Skin epidermis (tissue), 12 donors: ENCODE results near the gene ACSF3.

Experiments used
- H3K27ac ChIP-seq, 21 experiments: fragments of 200-600 bp; sonication (generic) in 11 of 21; one replicate each; pipeline ENCODE4 v1.5.0; 2020; ENCODE audit warnings: mild to moderate bottlenecking in 3 of 21, inconsistent platforms in 2 of 21, moderate library complexity in 2 of 21
- H3K4me3 ChIP-seq, 7 experiments: fragments of 200-600 bp; sonication (generic) in 2 of 7; one replicate each; pipeline ENCODE4 v1.5.0; 2020; ENCODE audit warnings: inconsistent platforms in 2 of 7, mild to moderate bottlenecking in 2 of 7, moderate library complexity in 1 of 7

ACSF3 gene

DNA sequence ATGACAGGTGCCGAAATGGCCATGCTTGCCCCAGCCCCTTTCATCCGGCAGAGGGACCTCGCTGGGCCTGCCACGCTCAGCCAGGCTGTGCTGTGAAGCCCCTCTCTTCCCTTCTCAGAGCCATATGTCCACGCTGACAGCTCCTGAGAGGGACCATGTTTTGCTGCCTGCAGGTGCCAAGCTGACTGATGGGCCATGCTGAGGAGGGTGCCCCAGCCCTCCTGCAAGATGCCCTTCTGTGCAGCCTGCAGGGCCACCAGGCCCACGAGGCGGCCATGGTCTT, 44.8 kb downstream of the ACSF3 start:
- H3K4me3 ChIP-seq: no peak overlapping the region
- no peak overlapping the region for H3K27ac ChIP-seq

DNA sequence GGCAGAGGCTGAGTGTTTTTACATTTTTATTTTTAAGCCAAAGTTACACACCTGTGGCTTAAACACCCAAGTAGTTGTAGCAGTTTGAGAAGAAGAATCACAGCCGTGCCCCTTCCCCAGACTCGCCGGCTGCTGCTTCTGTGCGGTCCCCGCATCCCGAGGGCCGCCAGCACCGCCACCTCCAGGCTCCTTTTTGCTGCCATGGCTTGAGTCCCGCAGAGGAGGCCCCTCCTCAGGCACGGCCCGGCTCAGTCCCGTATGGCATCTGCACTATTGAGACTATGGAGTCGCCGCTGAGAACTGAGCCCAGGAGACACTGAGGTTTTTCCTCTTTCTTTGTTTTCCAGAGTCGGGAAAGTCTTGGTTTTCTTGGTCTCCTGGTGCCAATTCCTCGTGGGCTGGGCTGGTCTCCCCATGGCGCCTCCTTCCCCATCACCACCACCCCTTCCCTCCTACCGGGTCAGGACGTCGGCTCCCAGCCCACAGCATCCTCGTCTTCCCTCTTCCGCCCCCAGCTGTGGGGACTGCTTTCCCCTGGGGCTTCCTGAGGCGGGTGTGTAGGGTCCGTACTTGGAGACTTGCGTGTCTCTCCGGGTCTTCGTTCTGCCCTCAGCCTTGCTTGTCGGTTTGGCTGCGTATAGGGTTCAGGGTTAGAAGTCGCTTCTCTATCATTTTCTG, 45.3 kb downstream of the ACSF3 start:
- H3K4me3 ChIP-seq: no peak overlapping the region
- H3K27ac ChIP-seq: no peak overlapping the region

DNA sequence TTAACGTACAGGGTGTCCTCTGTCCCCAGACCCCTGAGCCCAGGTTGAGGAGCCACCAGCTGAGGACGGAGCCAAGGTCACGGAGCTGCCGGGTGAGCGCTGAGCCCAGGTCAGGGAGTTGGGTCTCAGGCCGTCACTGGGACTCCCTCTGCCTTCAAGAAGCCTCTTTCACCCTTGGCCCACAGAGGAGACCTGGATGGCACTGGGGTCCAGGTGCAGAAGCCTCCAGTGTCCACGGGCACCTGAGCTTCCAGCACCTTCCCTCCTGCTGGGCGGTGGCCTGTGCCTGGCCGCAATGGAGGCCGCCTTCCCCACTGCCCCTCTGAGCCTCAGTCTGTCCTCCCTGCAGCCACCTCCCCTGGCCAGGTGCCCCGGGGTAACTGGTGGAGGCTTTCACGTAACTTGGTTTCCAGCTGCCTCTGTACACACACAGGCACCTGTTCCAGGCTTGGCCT, 46.3 kb downstream of the ACSF3 start:
- Histone ChIP-seq H3K27ac (no peak overlapping the region), H3K4me3 (no peak overlapping the region)

DNA sequence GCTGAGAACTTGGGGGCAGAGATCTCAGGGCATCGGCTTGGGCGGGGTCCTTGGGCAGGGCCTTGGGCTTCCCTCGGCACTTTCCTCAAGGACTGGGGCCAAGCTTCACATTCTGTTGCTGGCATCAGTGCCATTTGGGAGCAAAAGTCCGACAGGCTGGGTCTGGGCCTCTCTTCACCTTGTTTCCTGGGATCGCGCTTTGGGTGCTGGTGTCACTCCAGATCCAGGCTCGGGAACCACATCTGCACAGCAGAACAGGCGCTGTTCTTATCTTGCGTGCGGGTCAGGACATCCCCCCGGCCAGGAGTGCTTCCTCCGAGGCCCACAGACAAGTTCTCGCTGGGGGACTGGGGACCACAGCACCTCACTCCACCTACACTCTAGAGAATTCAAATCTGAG, 46.7 kb downstream of the ACSF3 start:
- H3K27ac ChIP-seq: no peak overlapping the region

DNA sequence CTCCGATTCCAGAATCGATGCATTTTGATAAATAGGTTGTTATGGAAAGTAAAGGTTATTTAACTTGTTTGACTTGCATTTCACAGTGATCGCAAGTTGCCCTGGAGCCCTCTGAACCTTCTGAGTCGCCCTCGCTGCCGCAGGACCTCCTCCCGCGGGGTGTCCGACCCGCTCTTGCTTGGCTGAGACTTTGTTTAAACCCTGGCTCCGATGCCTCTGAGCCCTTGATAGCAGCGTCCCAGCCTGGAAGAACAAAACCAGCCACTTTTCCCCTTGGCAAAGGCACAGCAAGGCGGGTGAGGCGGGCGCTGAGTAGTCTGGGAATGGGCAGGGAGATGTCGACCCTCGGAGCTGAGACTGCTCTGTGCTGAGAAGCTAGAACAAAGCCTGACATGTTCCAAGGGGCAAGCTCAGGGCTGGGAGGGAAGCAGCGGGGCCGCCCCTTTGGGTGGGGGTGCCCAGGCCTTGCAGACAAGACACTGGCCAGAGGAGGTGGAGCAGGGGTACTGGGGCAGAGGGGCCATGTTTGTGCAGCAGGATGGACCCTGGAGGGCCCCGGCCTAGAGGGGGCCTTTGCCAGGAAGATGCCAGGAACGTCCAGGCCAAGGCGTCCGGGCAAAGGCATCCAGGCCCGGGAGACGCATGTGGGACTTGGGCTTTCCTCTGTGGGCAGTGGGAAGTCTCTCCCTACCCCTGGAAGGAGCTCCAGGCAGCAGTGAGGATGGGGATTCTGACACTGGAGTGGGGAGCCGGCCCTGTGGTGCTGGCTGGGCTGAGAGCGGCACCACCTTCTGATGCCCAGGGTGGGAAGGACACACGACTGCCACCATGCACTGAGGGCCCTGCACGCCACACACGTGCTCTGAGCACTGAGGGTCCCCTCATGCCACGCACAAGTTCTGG, 47.6 kb downstream of the ACSF3 start:
- H3K4me3 ChIP-seq: no peak overlapping the region

More for the DNA sequence above, 46.7 kb downstream of the ACSF3 start:
- no peak overlapping the region for H3K4me3 ChIP-seq

DNA sequence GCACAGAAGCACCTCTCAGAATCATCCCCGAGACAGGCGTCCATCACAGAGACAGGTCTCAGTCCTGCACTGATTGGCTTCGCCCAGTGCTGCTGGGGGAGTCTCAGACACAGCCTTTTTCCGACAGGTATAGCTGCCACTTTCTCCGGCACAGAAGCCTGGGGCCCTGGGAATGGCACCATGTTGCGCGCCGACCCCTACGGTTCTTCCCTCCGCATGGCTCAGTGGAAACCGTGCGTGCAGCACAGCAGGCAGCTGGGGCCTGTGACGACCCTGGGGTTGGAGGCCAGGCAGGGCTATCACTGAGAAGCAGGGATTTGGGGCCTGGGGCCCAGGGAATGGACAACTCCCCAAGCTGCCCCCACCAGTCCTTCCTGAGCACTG, 48.2 kb downstream of the ACSF3 start:
- peak overlapping the region in 1 of 21 experiments; percentile 47 for H3K27ac ChIP-seq
- no peak overlapping the region for H3K4me3 ChIP-seq

More for the DNA sequence above, 47.6 kb downstream of the ACSF3 start:
- H3K27ac ChIP-seq: no peak overlapping the region

DNA sequence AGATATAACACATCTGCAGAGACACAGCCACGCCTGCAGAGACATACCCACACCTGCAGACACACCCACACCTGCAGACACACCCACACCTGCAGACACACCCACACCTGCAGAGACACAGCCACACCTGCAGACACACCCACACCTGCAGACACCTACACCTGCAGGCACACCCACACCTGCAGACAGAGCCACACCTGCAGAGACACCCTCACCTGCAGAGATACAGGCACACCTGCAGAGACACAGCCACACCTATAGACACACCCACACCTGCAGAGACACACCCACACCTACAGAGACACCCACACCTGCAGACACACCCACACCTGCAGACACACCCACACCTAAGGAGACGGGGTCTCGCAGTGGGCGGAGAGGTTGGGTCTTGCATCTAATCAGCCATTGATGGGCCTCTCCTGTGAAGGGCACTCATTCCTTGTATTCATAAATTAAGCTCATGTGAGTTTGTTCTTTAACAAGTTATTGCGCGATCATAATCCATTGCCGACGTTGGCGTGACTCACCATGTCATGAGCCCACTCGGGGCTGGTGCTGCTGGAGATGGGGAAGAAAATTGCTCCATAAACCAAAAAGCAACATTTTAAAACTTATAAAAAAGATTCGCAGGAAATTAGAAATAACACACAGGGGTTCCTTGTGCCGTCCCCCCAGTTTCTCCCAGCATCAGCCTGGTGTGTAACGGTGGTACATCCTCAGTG, 49.0 kb downstream of the ACSF3 start:
- Histone ChIP-seq H3K27ac (no peak overlapping the region), H3K4me3 (no peak overlapping the region)

DNA sequence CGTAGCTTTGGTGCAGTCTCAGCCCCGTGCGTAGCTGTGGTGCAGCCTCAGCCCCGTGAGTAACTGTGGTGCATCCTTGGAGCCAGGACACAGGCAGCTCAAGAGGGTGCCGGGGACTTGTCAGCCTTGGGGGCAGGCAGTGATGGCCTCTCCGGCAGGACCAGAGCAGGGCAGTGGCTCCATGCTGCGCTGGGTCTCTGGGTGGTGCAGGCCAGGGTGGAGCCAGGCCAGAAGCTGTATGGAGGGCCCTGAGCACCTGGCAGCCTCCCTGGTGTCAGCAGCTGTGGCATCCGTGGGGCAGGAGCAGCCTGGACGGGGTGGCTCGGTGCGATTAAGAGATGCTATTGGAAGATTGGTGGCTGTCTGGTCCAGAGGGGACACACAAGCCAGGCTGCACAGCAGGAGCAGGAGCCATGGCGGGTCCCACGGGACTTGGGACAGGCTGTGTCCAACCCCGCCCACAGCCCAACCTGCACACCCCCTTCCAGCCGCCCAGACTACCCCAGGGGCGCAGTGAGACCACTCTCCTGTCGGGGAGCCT, 49.6 kb downstream of the ACSF3 start:
- no peak overlapping the region for H3K27ac ChIP-seq
- no peak overlapping the region for H3K4me3 ChIP-seq

DNA sequence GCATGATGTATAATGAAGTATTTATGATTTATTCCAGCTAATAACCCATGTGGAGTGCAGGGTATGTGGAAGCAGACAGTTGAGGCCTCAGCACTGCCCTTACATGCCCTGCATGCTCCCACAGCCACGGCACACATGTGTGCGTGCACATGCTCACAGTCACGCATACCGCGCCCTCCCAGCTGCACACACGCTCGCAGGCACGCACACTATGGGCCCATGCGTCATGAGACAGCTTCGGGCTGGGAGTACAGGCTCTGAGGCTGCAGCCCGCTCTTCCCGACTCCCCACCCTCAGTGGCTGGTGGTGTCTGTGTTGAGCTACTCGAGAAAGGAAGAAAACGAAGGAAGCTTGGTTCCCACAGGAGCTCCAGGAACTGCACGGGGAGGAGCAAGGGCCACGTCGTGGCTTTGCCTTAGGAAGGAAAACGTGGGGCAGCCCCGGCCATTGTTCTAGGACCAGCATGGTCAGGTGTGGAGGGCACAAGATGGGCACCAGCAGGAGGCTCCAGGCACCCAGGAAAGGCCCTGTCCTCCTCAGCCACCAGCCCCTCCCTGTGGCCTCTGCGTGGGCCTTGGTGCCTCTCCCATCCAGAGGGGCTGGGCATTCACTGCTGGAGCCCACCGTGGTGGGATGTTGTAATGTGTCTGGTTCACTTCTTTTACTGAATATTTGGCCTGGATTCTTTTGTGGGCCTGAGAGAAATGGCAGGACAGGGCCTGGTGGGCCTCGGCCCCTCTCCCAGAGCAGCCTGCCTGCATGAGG, 50.4 kb downstream of the ACSF3 start:
- H3K4me3 ChIP-seq: no peak overlapping the region
- no peak overlapping the region for H3K27ac ChIP-seq

DNA sequence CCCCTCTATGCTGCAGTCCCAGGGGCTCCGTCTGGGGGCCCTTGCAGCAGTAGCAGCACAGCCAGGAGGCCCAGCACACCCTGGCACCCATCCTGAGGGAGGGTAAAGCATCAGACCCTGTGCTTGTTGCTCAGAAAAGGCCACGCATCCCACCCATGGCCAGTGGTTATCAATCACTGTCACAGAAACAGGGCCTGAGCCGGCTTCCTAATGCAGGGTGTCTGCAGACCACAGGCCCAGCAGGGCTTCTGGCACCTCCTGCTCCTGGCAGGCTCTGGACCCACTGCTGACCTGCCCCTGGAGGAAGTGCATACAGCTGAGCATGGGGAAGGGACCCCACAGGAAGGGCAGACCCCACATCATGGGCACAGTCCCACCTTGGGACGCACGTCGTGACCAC, 51.0 kb downstream of the ACSF3 start:
- Histone ChIP-seq H3K27ac (no peak overlapping the region), H3K4me3 (no peak overlapping the region)

DNA sequence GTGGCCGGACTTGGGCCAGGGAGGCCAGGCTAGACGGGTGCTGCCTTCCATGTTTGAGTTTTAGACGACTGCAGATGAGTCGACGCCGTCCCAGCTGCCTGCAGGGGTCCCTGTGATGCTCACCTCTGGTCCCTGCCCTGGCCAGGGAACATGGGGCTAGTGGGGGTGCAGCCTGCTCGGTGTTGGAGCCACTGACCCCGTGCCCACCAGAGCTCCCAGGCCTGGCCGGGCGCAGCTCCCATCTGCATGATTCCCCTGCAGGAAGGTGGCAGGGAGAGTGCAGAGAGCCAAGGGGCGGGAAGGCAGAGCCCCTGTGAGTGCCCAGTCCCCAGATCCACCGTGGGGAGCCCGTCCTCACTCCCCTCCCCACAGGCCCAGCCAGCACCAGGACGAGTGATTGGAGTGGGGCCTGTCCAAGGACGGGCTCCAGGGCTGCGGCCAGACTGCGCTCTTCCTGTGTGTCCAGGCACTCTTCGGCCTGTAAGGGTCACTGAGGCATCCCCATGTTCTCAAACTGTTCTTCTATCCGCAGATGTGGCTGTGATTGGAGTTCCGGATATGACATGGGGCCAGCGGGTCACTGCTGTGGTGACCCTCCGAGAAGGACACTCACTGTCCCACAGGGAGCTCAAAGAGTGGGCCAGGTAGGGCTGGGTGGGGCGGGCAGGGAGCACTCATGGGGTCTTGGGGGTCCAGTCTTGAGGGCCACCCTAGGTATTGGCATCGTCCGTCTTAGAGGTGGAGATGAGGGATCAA, 51.9 kb downstream of the ACSF3 start:
- H3K4me3 ChIP-seq: no peak overlapping the region
- no peak overlapping the region for H3K27ac ChIP-seq

DNA sequence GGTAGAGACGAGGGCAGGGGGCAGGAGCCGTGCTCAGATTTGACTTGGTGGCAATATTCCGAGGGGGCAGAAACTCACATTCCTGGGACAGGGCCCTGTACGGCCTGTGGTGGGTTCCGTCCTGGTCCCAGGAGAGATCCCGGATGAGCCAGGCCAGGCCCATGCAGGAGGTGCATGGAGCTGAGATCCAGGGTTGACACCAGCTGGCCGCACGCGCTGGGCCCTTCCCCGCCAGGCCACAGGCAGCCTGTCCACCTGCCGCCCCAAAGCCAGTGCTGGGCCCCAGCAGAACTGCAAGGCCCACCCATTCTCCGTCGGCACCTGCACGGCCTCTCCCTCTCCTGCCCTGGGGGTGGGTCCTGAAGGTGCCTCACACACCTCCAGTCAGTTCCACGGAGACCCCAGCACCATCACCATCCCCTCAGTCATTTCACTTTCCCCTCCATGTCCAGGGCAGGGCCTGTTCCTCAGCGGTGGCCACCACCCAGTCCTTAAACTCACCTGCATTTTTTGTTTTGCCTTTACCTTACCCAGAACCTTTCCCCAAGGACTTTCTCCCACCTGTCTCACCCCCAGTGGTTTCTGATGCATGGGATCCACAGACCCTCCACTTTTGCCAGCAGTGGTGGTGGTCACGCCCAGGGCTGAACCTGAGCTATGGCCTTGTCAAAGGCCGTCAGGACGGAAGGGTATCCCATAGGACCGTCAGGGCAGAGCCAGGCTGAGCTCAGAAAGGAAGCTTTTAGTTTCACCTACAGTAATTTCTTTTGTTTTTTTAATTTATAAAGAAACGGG, 52.8 kb downstream of the ACSF3 start:
- Histone ChIP-seq H3K27ac (no peak overlapping the region), H3K4me3 (no peak overlapping the region)

DNA sequence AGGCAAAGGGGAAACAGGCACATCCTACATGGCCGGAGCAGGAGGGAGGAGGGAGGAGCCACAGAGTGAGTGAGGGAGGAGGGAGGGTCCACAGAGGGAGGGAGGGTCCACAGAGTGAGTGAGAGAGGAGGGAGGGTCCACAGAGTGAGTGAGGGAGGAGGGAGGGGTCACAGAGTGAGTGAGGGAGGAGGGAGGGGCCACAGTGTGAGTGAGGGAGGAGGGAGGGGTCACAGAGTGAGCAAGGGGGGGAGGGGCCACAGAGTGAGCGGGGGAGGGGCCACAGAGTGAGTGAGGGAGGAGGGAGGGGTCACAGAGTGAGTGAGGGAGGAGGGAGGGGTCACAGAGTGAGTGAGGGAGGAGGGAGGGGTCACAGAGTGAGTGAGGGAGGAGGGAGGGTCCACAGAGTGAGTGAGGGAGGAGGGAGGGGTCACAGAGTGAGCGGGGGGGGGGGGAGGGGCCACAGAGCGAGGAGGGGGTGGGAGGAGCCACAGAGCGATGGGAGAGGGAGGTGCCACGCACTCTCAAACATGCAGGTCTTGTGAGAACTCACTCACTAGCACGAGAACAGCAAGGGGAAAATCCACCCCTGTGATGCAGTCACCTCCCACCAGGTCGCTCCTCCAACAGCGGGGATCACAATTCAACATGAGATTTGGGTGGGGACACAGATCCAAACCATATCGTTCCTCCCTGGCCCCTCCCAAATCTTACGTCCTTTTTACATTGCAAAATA, 53.6 kb downstream of the ACSF3 start:
- Histone ChIP-seq H3K4me3 (no peak overlapping the region), H3K27ac (no peak overlapping the region)

DNA sequence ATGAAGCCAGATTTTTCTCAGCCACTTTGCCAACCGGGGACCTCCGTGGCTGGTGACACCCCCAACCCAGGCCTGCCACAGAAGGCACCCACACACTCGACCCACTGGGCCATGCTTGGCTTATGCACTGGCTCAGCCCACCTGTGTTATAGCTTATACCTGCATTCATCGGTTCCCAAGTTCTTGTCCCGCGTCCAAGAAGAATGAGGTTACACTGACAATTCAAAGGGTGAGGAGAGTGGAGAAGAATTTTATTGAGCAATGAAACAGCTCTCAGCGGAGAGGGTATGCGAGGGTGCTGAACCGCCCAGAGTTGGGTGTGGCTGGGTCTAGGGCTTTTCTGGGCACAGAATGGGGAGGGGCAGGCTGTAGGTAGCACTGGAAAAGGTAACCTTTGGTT, 55.7 kb downstream of the ACSF3 start:
- no peak overlapping the region for H3K27ac ChIP-seq
- H3K4me3 ChIP-seq: no peak overlapping the region

DNA sequence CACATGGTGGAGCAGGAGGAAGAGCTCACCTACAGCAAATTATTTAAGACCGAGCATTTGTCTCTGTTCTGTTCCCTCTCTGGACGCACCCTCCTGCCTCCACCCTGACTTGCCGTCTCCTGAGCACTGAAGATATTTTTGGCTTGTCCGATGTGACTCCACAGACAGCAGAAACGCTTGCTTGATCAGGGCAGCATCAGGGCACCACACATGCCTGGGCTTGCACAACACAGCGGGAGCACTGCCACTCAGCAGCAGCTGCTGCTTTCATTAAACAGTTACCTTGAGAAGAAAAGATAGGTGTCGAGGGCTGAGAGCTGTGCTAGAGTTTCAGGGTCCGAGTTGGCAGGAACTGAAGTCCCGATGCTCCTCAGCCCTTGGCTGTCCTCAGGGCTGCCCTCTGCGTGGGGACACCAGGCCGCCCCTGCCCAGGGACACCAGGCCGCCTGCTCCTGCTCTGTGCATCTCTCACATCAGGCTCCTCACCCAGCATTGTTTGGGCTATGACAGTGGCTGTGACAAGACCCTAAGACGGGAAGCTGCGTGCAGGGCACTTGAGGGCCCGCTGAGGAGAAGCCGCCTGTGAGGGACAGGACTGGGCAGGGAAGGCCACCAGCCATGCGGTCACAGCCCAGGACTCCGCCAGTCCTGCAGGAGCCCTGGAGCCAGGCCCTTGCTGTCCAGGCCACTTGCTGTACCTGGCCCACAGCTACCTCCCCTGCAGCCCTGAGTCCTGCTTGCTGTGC, 56.6 kb downstream of the ACSF3 start:
- Histone ChIP-seq H3K27ac (peak overlapping the region in 3 of 21 experiments; percentile 8 to 24 (median 24)), H3K4me3 (no peak overlapping the region)

DNA sequence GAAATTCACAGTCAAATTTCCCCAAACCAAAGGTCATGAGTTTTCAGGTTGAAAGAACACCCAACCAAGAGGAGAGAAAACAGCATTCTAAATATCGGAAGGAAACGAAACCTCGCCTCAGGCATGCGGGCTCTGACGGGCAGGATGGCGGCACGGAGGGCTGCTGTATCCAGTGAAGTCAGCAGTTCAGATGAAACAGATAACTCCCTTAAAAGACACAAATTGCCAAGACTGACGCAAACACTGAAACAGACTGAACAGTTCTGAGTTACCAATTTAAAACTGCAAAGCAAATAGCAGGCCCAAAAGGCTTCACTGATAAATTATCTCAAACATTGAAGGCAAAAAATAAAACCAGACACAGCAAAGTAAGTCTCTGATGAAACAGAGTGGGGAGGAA, 57.3 kb downstream of the ACSF3 start:
- no peak overlapping the region for H3K27ac ChIP-seq
- H3K4me3 ChIP-seq: no peak overlapping the region
